Natural killer cell (primary cell): Measurements from ENCODE around the gene TMEM175. TPM values are rescaled to one million over a fixed set of nuclear protein-coding genes. Genes with fewer than 3 reads are reported as not detected.
A peak's percentile ranks its signal among the peaks of the same experiment; 100 is the strongest.

Experiments used
- ATAC-seq, 3 donors: fragments of 150-1000 bp in 2 of 3; fragments of 200-7000 bp in 1 of 3; cut with Tn5 transposase; 1 replicate in 1 of 3; 2 replicates in 2 of 3; pipeline ENCODE4 v1.10.0; 2021; ENCODE audit warnings: mild to moderate bottlenecking in 2 of 3, moderate library complexity in 2 of 3
- DNase-seq, 2 donors: peaks; one replicate each; pipeline versions ENCODE4 v3.0.0 to v3.0.0-alpha.2; 2013 to 2021; ENCODE audit warnings: mixed read lengths in 1 of 2
- H3K27ac ChIP-seq: one replicate; pipeline ENCODE4 v1.5.1; 2013; ENCODE audit warnings: mild to moderate bottlenecking, low read length
- H3K27me3 ChIP-seq: one replicate; pipeline ENCODE4 v1.6.1; 2013; ENCODE audit warnings: low read length; ENCODE audit not compliant: control insufficient read depth, insufficient read depth
- H3K36me3 ChIP-seq: one replicate; pipeline ENCODE4 v1.6.1; 2013; ENCODE audit warnings: low read length; ENCODE audit not compliant: control insufficient read depth, insufficient read depth
- H3K4me1 ChIP-seq: one replicate; pipeline ENCODE4 v1.6.1; 2013; ENCODE audit warnings: low read length; ENCODE audit not compliant: control insufficient read depth, insufficient read depth
- H3K4me3 ChIP-seq: one replicate; pipeline ENCODE4 v1.5.1; 2013; ENCODE audit warnings: low read length
- H3K9me3 ChIP-seq: one replicate; pipeline ENCODE4 v1.6.1; 2013; ENCODE audit warnings: low read length; ENCODE audit not compliant: control insufficient read depth, insufficient read depth
- H3K27ac Mint-ChIP-seq, 2 donors: one replicate each; pipeline ENCODE4 v1.8.0; 2022; ENCODE audit warnings: mild to moderate bottlenecking in 2 of 2, mixed read lengths in 2 of 2, moderate library complexity in 1 of 2
- H3K27me3 Mint-ChIP-seq, 2 donors: one replicate each; pipeline ENCODE4 v1.8.0; 2022; ENCODE audit warnings: low read depth in 2 of 2, mixed read lengths in 2 of 2
- H3K36me3 Mint-ChIP-seq: one replicate; pipeline ENCODE4 v1.8.0; 2022; ENCODE audit warnings: mixed read lengths
- H3K4me1 Mint-ChIP-seq, 2 donors: one replicate each; pipeline ENCODE4 v1.8.0; 2022; ENCODE audit warnings: mixed read lengths in 2 of 2
- H3K4me3 Mint-ChIP-seq: one replicate; pipeline ENCODE4 v1.8.0; 2022; ENCODE audit warnings: mild to moderate bottlenecking, moderate library complexity, mixed read lengths
- H3K9me3 Mint-ChIP-seq, 2 donors: one replicate each; pipeline ENCODE4 v1.8.0; 2022; ENCODE audit warnings: mixed read lengths in 2 of 2
- WGBS: methylation state at CpG from one replicate; pipeline ENCODE4 v1.1.7; 2013; ENCODE audit warnings: missing lambda C conversion rate; ENCODE audit not compliant: insufficient coverage; 5-methylcytosine and 5-hydroxymethylcytosine counted together
- intact Hi-C: fragments of 100-400 bp; cut with micrococcal nuclease; formaldehyde crosslinking; loops from one replicate; pipeline ENCODE4 v1.14.2; 2022
- total RNA-seq, 4 donors: library from RNA; stranded (reverse); fragments of 120-200 nt in 1 of 4; gene quantifications; one replicate each; pipeline versions ENCODE4 v1.2.3 to v1.2.4, GENCODE V29; 2013 to 2022
- TF ChIP-seq, protein P1 (sequence below): fragments of 200-600 bp; IDR thresholded peaks from one replicate; pipeline ENCODE4 v1.8.0; 2022; ENCODE audit warnings: antibody characterized with exemption

Gene TMEM175
- total RNA-seq, 3 donors from 2014 or later (not counting 1 experiment from before 2014, with no cell fraction given) = 72.8 to 79.8 (median 73.2) TPM

DNA sequence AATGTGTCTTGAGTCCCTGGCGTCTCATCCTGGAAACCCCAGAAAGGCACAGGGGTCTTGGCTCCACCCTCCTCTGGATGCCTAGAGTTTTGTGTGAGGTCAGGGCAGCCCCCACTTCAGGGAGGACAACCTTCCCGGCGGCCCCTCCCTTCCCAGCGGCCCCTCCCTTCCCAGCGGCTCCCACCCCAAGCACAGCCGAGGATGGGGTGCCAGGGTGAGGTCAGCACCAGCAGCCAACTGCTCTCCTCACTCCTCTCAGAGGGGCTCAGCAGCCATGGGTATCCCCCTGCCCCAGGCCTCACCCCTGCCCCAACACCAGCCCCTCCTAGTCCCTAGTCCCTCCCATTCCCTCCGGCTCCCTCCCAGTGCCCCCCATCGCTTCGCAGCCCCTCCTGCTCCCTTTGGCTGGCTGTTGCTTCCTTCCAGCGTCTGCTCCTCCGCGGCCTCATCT lies 23.7 kb downstream of the TMEM175 start:
- ATAC-seq (no peak), DNase-seq (no peak)
- no peak overlapping the region for H3K4me3 Mint-ChIP-seq
- H3K27me3 Mint-ChIP-seq = no peaks in the 10 kb centered on the region
- no peaks in the 10 kb centered on the region for H3K4me1 ChIP-seq
- TF ChIP-seq, protein P1, sequence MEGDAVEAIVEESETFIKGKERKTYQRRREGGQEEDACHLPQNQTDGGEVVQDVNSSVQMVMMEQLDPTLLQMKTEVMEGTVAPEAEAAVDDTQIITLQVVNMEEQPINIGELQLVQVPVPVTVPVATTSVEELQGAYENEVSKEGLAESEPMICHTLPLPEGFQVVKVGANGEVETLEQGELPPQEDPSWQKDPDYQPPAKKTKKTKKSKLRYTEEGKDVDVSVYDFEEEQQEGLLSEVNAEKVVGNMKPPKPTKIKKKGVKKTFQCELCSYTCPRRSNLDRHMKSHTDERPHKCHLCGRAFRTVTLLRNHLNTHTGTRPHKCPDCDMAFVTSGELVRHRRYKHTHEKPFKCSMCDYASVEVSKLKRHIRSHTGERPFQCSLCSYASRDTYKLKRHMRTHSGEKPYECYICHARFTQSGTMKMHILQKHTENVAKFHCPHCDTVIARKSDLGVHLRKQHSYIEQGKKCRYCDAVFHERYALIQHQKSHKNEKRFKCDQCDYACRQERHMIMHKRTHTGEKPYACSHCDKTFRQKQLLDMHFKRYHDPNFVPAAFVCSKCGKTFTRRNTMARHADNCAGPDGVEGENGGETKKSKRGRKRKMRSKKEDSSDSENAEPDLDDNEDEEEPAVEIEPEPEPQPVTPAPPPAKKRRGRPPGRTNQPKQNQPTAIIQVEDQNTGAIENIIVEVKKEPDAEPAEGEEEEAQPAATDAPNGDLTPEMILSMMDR = no peak
- intact Hi-C loops = no loop called here
- peaks cover 4% of the 10 kb centered on the region in 2 donors for H3K4me1 Mint-ChIP-seq
- no peaks in the 10 kb centered on the region for H3K27me3 ChIP-seq
- H3K9me3 Mint-ChIP-seq = no peaks in the 10 kb centered on the region
- no peak overlapping the region for H3K4me3 ChIP-seq
- H3K27ac Mint-ChIP-seq = no peak overlapping the region
- 88% methylated on average over 12 of the region's 12 CpGs for WGBS
- H3K27ac ChIP-seq = no peak overlapping the region
- no peaks in the 10 kb centered on the region for H3K36me3 Mint-ChIP-seq
- no peaks in the 10 kb centered on the region for H3K9me3 ChIP-seq
- H3K36me3 ChIP-seq = peaks cover 29% of the 10 kb centered on the region

DNA sequence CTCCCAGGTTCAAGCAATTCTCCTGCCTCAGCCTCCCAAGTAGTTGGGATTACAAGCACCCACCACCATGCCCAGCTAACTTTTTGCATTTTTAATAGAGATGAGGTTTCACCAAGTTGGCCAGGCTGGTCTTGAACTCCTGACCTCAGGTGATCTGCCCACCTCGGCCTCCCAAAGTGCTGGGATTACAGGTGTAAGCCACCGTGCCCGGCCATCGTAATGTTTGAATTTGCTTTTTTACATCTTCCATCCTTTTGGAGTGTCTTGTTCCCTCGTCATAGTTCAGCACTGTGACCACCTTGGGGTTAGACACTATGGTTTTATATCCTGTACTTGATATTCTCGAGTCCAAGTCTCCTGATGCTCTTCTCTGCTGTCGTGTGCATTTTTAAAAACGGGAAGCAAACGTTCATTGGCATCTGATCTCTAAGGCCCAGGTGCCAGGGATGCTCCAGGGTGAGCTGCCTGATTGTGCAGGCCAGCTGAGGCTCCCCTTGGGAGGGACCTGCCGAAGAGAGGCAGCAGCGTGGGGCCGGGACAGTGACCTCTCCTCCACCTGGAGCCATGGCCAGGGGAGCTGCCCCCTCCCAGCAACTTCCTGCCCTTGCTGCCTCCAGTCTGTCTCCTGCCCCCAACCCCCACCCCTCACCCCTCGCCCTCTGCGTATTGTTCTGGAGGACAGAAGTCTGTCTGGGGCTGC lies 24.4 kb downstream of the TMEM175 start:
- no peak overlapping the region for H3K27ac ChIP-seq
- no peak for ATAC-seq
- Mint-ChIP-seq H3K27me3 (no peaks in the 10 kb centered on the region), H3K36me3 (no peaks in the 10 kb centered on the region), H3K4me1 (peaks cover 4% of the 10 kb centered on the region in 2 donors), H3K4me3 (no peak overlapping the region), H3K27ac (peak overlapping the region in 1 of 2 donors; percentile 26), H3K9me3 (no peaks in the 10 kb centered on the region)
- intact Hi-C loops = no loop called here
- no peaks in the 10 kb centered on the region for H3K9me3 ChIP-seq
- no peak for DNase-seq
- H3K27me3 ChIP-seq = no peaks in the 10 kb centered on the region
- H3K4me1 ChIP-seq = no peaks in the 10 kb centered on the region
- H3K36me3 ChIP-seq = peaks cover 29% of the 10 kb centered on the region
- H3K4me3 ChIP-seq = no peak overlapping the region
- TF ChIP-seq, protein P1 = no peak
- WGBS = 90% methylated on average over 14 of the region's 14 CpGs

- Mint-ChIP-seq H3K4me1 (peaks cover 4% of the 10 kb centered on the region in 2 donors), H3K9me3 (no peaks in the 10 kb centered on the region), H3K36me3 (no peaks in the 10 kb centered on the region), H3K4me3 (no peak overlapping the region), H3K27me3 (no peaks in the 10 kb centered on the region), H3K27ac (peak overlapping the region in 1 of 2 donors; percentile 22)
- Histone ChIP-seq H3K27me3 (no peaks in the 10 kb centered on the region), H3K4me3 (no peak overlapping the region), H3K9me3 (no peaks in the 10 kb centered on the region), H3K27ac (no peak overlapping the region), H3K4me1 (no peaks in the 10 kb centered on the region), H3K36me3 (peaks cover 32% of the 10 kb centered on the region)
- ATAC-seq (no peak), DNase-seq (no peak)
- TF ChIP-seq, protein P1 = no peak
- 92% methylated on average over 8 of the region's 8 CpGs for WGBS
- intact Hi-C loops = no loop called here
Observed at GRCh38 chr4:957231-957580, 24.9 kb downstream of the TMEM175 start.
